Calu3 (cell line): ENCODE results near the gene PLD1. TPM values are rescaled to one million over a fixed set of nuclear protein-coding genes. Genes with fewer than 3 reads are reported as not detected.

Source experiments
- BruUV-seq: library from RNA; stranded (reverse); fragments of 400-500 nt; replicated peaks from 2 replicates; lab custom pipeline; 2021; lab: Mats Ljungman, UMichigan
- CTCF ChIA-PET: fragments of 300-600 bp; sonication (Branson Sonifier 250); formaldehyde crosslinking; loops from one replicate; lab custom pipeline; 2022; ENCODE audit warnings: antibody characterized with exemption; lab: Charles Lee
- DNase-seq: peaks from one replicate; pipeline ENCODE4 v3.0.0; 2022
- H3K27ac Mint-ChIP-seq: one replicate; pipeline ENCODE4 v1.8.0; 2022; ENCODE audit warnings: mixed read lengths; ENCODE audit not compliant: unreplicated experiment
- H3K27me3 Mint-ChIP-seq: one replicate; pipeline ENCODE4 v1.8.0; 2022; ENCODE audit warnings: mixed read lengths; ENCODE audit not compliant: unreplicated experiment
- H3K36me3 Mint-ChIP-seq: one replicate; pipeline ENCODE4 v1.8.0; 2022; ENCODE audit warnings: mild to moderate bottlenecking, moderate library complexity, mixed read lengths; ENCODE audit not compliant: insufficient read depth, unreplicated experiment
- H3K4me1 Mint-ChIP-seq: one replicate; pipeline ENCODE4 v1.8.0; 2022; ENCODE audit warnings: mild to moderate bottlenecking, low read depth, mixed read lengths; ENCODE audit not compliant: unreplicated experiment
- H3K4me3 Mint-ChIP-seq: one replicate; pipeline ENCODE4 v1.8.0; 2022; ENCODE audit warnings: mild to moderate bottlenecking, low read depth, moderate library complexity, mixed read lengths; ENCODE audit not compliant: unreplicated experiment
- H3K9me3 Mint-ChIP-seq: one replicate; pipeline ENCODE4 v1.8.0; 2022; ENCODE audit warnings: low read depth, mixed read lengths; ENCODE audit not compliant: unreplicated experiment
- intact Hi-C: fragments of 100-400 bp; cut with micrococcal nuclease; formaldehyde crosslinking; loops from one replicate; pipeline ENCODE4 v1.10.0; 2022; ENCODE audit not compliant: unreplicated experiment
- total RNA-seq: library from RNA; stranded (reverse); gene quantifications from 2 replicates; pipeline ENCODE4 v1.2.3, GENCODE V29; 2022
- TF ChIP-seq, protein P1 (sequence below): fragments of 200-600 bp; IDR thresholded peaks from one replicate; pipeline ENCODE4 v1.8.0; 2022; ENCODE audit warnings: antibody characterized with exemption; ENCODE audit not compliant: unreplicated experiment

PLD1 gene
- total RNA-seq, 1 experiment from 2014 or later: 61.2 TPM

- CTCF ChIA-PET: interaction anchor here (0.7 kb wide), 1 partner anchor 79 kb away, joined by 7 read pairs; no protein-coding TSS in a partner anchor
- peaks cover 11% of the 10 kb centered on the region for H3K9me3 Mint-ChIP-seq
- H3K27me3 Mint-ChIP-seq: no peaks in the 10 kb centered on the region
- DNase-seq: no peak
- BruUV-seq: no TSS peak
- no peak overlapping the region for H3K4me3 Mint-ChIP-seq
- H3K36me3 Mint-ChIP-seq: peaks cover 8% of the 10 kb centered on the region
- intact Hi-C loops: no loop called here
- H3K27ac Mint-ChIP-seq: no peak overlapping the region
- TF ChIP-seq, protein P1, sequence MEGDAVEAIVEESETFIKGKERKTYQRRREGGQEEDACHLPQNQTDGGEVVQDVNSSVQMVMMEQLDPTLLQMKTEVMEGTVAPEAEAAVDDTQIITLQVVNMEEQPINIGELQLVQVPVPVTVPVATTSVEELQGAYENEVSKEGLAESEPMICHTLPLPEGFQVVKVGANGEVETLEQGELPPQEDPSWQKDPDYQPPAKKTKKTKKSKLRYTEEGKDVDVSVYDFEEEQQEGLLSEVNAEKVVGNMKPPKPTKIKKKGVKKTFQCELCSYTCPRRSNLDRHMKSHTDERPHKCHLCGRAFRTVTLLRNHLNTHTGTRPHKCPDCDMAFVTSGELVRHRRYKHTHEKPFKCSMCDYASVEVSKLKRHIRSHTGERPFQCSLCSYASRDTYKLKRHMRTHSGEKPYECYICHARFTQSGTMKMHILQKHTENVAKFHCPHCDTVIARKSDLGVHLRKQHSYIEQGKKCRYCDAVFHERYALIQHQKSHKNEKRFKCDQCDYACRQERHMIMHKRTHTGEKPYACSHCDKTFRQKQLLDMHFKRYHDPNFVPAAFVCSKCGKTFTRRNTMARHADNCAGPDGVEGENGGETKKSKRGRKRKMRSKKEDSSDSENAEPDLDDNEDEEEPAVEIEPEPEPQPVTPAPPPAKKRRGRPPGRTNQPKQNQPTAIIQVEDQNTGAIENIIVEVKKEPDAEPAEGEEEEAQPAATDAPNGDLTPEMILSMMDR: no peak
- H3K4me1 Mint-ChIP-seq: peaks cover 12% of the 10 kb centered on the region
Measured at GRCh38 chr3:171712171-171712938, 97.9 kb downstream of the PLD1 start.

DNA sequence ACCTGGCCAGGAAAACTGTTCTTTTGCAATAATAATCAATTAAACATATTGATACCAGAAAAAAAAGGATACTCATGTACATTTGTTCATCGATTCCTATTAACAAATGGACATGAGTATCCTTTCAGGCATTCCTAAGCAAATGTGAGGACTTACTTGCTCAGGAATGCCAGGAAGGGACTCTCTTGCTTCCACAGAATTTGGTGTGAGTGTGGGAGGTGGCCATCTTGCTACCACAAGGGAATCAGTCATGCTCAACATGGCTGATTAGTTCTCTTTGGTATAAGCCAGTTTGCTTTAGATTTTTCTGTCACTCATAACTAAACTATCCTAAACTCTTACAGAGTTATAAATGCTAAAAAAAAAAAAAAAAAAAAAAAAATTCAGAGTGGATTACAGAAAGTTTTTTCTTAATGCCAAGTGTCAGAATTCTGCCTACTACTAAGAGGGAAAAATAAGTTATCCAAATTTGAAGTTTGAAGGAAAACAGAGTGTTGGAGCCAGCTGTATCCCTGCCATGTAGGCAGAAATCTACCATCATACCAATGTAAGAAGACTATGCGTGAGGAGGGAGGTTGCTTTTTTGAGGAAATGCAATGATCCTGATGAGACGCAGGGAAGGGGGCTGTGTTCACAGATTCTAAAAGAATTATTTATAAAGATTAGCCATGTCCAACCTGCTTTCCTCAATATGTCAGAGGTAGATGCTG, 98.7 kb downstream of the PLD1 start:
- no TSS peak for BruUV-seq
- Mint-ChIP-seq H3K36me3 (peaks cover 8% of the 10 kb centered on the region), H3K4me3 (no peak overlapping the region), H3K27ac (no peak overlapping the region), H3K27me3 (no peaks in the 10 kb centered on the region), H3K4me1 (peaks cover 12% of the 10 kb centered on the region), H3K9me3 (peaks cover 5% of the 10 kb centered on the region)
- CTCF ChIA-PET: interaction anchor here (0.7 kb wide), 1 partner anchor 80 kb away, joined by 7 read pairs; no protein-coding TSS in a partner anchor
- intact Hi-C loops: no loop called here
- TF ChIP-seq, protein P1: no peak
- DNase-seq: no peak

- Mint-ChIP-seq H3K36me3 (peaks cover 8% of the 10 kb centered on the region), H3K9me3 (peaks cover 3% of the 10 kb centered on the region), H3K4me3 (no peak overlapping the region), H3K4me1 (peaks cover 12% of the 10 kb centered on the region), H3K27me3 (no peaks in the 10 kb centered on the region), H3K27ac (no peak overlapping the region)
- no peak for DNase-seq
- no TSS peak for BruUV-seq
- CTCF ChIA-PET: interaction anchor here (1.1 kb wide), 1 partner anchor 57 kb away, joined by 4 read pairs; no protein-coding TSS in a partner anchor
- intact Hi-C loops: no loop called here
- TF ChIP-seq, protein P1: no peak
Measured at GRCh38 chr3:171710359-171710758, 99.9 kb downstream of the PLD1 start.

DNA sequence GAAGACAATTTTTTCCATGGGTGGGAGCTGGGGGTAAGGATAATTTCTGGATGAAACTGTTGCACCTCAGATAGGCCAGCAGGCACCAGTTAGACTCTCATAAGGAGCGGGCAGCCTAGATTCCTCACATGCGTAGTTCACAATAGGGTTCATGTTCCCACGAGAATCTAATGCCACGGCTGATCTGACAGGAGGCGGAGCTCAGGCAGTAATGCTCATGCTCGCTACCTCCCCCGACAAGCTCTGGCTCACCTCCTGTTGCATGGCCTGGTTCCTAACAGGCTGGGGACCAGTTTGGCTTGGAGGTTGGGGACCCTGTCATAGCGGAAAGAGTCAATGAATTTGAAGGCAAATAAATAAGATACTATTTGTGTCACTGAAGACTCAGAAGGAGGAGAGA, 105.5 kb downstream of the PLD1 start:
- TF ChIP-seq, protein P1: no peak
- CTCF ChIA-PET: interaction anchor here (0.6 to 2.3 kb wide), 2 partner anchors 67 to 277 kb away, joined by 3 to 10 read pairs; no protein-coding TSS in a partner anchor
- Mint-ChIP-seq H3K27me3 (no peaks in the 10 kb centered on the region), H3K4me3 (no peak overlapping the region), H3K36me3 (no peaks in the 10 kb centered on the region), H3K9me3 (no peaks in the 10 kb centered on the region), H3K27ac (no peak overlapping the region), H3K4me1 (no peaks in the 10 kb centered on the region)
- no peak for DNase-seq
- no TSS peak for BruUV-seq
- intact Hi-C loops: loop anchor here (1.0 kb wide), 2 partner anchors 67 to 129 kb away; no protein-coding TSS in a partner anchor
